ENCODE results near the gene FBXL7. TPM values are rescaled to one million over a fixed set of nuclear protein-coding genes. Genes with fewer than 3 reads are reported as not detected.

FBXL7 gene
- total and polyA plus RNA-seq, 2 donors (not counting 1 experiment from before 2014, with no cell fraction given), result not detected

GRCh38 chr5:15587916-15588315 lies 87.9 kb downstream of the FBXL7 start:
- Histone ChIP-seq H4K20me1 (ENCODE audit: control insufficient read depth, insufficient read depth, low read length, poor library complexity, severe bottlenecking) (no peaks in the 10 kb centered on the region), H2AFZ (ENCODE audit: insufficient read depth, low read depth, low read length, poor library complexity, severe bottlenecking) (no peak overlapping the region), H3K4me2 (replicated peaks; ENCODE audit: low read depth, low read length, poor library complexity, severe bottlenecking) (no peak overlapping the region), H3K36me3 (replicated peaks in 1 of 2; ENCODE audit: control extremely low read depth in 1 of 2, control insufficient read depth in 1 of 2, extremely low read depth in 1 of 2, insufficient read depth in 2 of 2, low read length in 1 of 2) (no peaks in the 10 kb centered on the region), H3K9me3 (ENCODE audit: control extremely low read depth in 1 of 3, control insufficient read depth in 2 of 3, insufficient read depth in 1 of 3, low read length in 2 of 3) (peaks cover 0 to 7% (median 0%) of the 10 kb centered on the region in 3 donors), H3K79me2 (ENCODE audit: control insufficient read depth, insufficient read depth, low read length) (no peaks in the 10 kb centered on the region), H3K27me3 (replicated peaks in 1 of 4; ENCODE audit: control extremely low read depth in 1 of 4, control insufficient read depth in 3 of 4, insufficient read depth in 4 of 4, low read length in 3 of 4) (no peaks in the 10 kb centered on the region), H3K9ac (ENCODE audit: low read length) (no peak overlapping the region), H3K4me3 (ENCODE audit: control extremely low read depth in 1 of 5, extremely low read depth in 1 of 5, insufficient read depth in 1 of 5, low read depth in 2 of 5, low read length in 4 of 5) (no peak overlapping the region), H3K4me1 (ENCODE audit: control insufficient read depth in 2 of 2, insufficient read depth in 2 of 2, low read length in 2 of 2) (no peaks in the 10 kb centered on the region), H3K27ac (ENCODE audit: low read length in 2 of 2) (no peak overlapping the region)
- ChIA-PET CTCF (no interaction called here), POLR2A (no interaction called here)
- DNase-seq (no peak), ATAC-seq (ENCODE audit: low read depth) (no peak)
- Mint-ChIP-seq H3K4me3 (no peak overlapping the region), H3K9me3 (ENCODE audit: insufficient read depth) (peaks cover 3% of the 10 kb centered on the region), H3K4me1 (no peaks in the 10 kb centered on the region), H3K27me3 (no peaks in the 10 kb centered on the region), H3K27ac (no peak overlapping the region)
- no peak for TF ChIP-seq EZH2 (IDR thresholded peaks at IDR 0.05; ENCODE audit: borderline replicate concordance, insufficient read depth, low read depth, low read length, poor library complexity, severe bottlenecking)
- TF ChIP-seq, protein P1, sequence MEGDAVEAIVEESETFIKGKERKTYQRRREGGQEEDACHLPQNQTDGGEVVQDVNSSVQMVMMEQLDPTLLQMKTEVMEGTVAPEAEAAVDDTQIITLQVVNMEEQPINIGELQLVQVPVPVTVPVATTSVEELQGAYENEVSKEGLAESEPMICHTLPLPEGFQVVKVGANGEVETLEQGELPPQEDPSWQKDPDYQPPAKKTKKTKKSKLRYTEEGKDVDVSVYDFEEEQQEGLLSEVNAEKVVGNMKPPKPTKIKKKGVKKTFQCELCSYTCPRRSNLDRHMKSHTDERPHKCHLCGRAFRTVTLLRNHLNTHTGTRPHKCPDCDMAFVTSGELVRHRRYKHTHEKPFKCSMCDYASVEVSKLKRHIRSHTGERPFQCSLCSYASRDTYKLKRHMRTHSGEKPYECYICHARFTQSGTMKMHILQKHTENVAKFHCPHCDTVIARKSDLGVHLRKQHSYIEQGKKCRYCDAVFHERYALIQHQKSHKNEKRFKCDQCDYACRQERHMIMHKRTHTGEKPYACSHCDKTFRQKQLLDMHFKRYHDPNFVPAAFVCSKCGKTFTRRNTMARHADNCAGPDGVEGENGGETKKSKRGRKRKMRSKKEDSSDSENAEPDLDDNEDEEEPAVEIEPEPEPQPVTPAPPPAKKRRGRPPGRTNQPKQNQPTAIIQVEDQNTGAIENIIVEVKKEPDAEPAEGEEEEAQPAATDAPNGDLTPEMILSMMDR (IDR thresholded peaks at IDR 0.05), result no peak
- intact Hi-C loops (cut with micrococcal nuclease), result no loop called here

- Mint-ChIP-seq H3K27ac (no peak overlapping the region), H3K4me1 (no peaks in the 10 kb centered on the region), H3K27me3 (no peaks in the 10 kb centered on the region), H3K4me3 (no peak overlapping the region), H3K9me3 (ENCODE audit: insufficient read depth) (no peaks in the 10 kb centered on the region)
- no peak overlapping the region for H3K4me3 ChIP-seq (ENCODE audit: control extremely low read depth in 1 of 5, extremely low read depth in 1 of 5, insufficient read depth in 1 of 5, low read depth in 2 of 5, low read length in 4 of 5)
- H3K27ac ChIP-seq (ENCODE audit: low read length in 2 of 2), result no peak overlapping the region
- CTCF ChIA-PET, result no interaction called here
- no peaks in the 10 kb centered on the region for H3K27me3 ChIP-seq (replicated peaks in 1 of 4; ENCODE audit: control extremely low read depth in 1 of 4, control insufficient read depth in 3 of 4, insufficient read depth in 4 of 4, low read length in 3 of 4)
- H3K4me1 ChIP-seq (ENCODE audit: control insufficient read depth in 2 of 2, insufficient read depth in 2 of 2, low read length in 2 of 2), result no peaks in the 10 kb centered on the region
- POLR2A ChIA-PET, result no interaction called here
- ATAC-seq (ENCODE audit: low read depth) (no peak), DNase-seq (no peak)
- H3K79me2 ChIP-seq (ENCODE audit: control insufficient read depth, insufficient read depth, low read length), result no peaks in the 10 kb centered on the region
- no peak overlapping the region for H3K9ac ChIP-seq (ENCODE audit: low read length)
- no peak overlapping the region for H3K4me2 ChIP-seq (replicated peaks; ENCODE audit: low read depth, low read length, poor library complexity, severe bottlenecking)
- H3K9me3 ChIP-seq (ENCODE audit: control extremely low read depth in 1 of 3, control insufficient read depth in 2 of 3, insufficient read depth in 1 of 3, low read length in 2 of 3), result no peaks in the 10 kb centered on the region
- H2AFZ ChIP-seq (ENCODE audit: insufficient read depth, low read depth, low read length, poor library complexity, severe bottlenecking), result no peak overlapping the region
- no peaks in the 10 kb centered on the region for H3K36me3 ChIP-seq (replicated peaks in 1 of 2; ENCODE audit: control extremely low read depth in 1 of 2, control insufficient read depth in 1 of 2, extremely low read depth in 1 of 2, insufficient read depth in 2 of 2, low read length in 1 of 2)
- no peak for TF ChIP-seq EZH2 (IDR thresholded peaks at IDR 0.05; ENCODE audit: borderline replicate concordance, insufficient read depth, low read depth, low read length, poor library complexity, severe bottlenecking)
- TF ChIP-seq, protein P1 (IDR thresholded peaks at IDR 0.05), result no peak
- WGBS (ENCODE audit: insufficient coverage), result 100% methylated on average over 1 of the region's 4 CpGs
- H4K20me1 ChIP-seq (ENCODE audit: control insufficient read depth, insufficient read depth, low read length, poor library complexity, severe bottlenecking), result no peaks in the 10 kb centered on the region
- intact Hi-C loops (cut with micrococcal nuclease), result no loop called here
Measured at GRCh38 chr5:15592728-15593127, 92.7 kb downstream of the FBXL7 start.

Data from B cell (primary cell).